Stimulated activated naive CD8-positive, alpha-beta T cell treated with anti-CD3 and anti-CD28 coated beads, Interleukin-15, amount 100 ng/mL, for 72 hours (primary cell): ENCODE measurements around the gene KCNIP4.

ENCODE experiments used
- ATAC-seq: fragments of 150-1000 bp; cut with Tn5 transposase; 2 replicates; pipeline ENCODE4 v1.10.0; 2021; ENCODE audit warnings: mild to moderate bottlenecking, moderate library complexity
- DNase-seq, 2 donors: peaks; one replicate each; pipeline ENCODE4 v3.0.0; 2021 to 2022
- H3K27ac Mint-ChIP-seq, 2 donors: one replicate each; pipeline ENCODE4 v1.8.0; 2022; ENCODE audit warnings: mild to moderate bottlenecking in 2 of 2, mixed read lengths in 2 of 2, moderate library complexity in 2 of 2
- H3K27me3 Mint-ChIP-seq: one replicate; pipeline ENCODE4 v1.8.0; 2022; ENCODE audit warnings: mixed read lengths
- H3K4me1 Mint-ChIP-seq: one replicate; pipeline ENCODE4 v1.8.0; 2022; ENCODE audit warnings: mild to moderate bottlenecking, mixed read lengths
- H3K4me3 Mint-ChIP-seq, 2 donors: one replicate each; pipeline ENCODE4 v1.8.0; 2022; ENCODE audit warnings: mild to moderate bottlenecking in 2 of 2, mixed read lengths in 2 of 2, moderate library complexity in 1 of 2
- H3K9me3 Mint-ChIP-seq, 2 donors: one replicate each; pipeline ENCODE4 v1.8.0; 2022; ENCODE audit warnings: mixed read lengths in 2 of 2

The KCNIP4 gene

DNA sequence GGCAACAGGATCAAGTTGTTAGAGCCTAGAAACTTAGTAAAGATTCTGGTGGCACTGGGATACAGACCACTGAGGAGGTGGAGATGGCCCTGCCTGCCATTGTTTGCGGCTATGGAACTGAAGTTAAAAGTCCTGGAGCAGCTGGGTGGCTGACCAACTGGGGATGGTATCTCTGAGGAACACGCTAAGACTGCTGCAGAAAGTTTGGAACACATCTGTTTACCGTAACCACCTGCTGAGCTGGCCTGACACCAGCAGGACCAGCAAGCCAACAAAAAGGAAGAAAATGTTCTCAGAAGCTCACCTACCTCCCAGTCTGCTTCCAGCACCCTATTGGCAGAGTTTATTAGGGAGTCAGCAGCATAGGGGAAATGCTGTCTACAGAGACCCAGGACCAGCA is 1265.7 kb downstream of the KCNIP4 start:
- Mint-ChIP-seq H3K27ac (no peak overlapping the region), H3K27me3 (peaks cover 32% of the 10 kb centered on the region), H3K4me3 (no peak overlapping the region), H3K9me3 (no peaks in the 10 kb centered on the region), H3K4me1 (no peaks in the 10 kb centered on the region)
- ATAC-seq (peak; percentile 23), DNase-seq (no peak)

DNA sequence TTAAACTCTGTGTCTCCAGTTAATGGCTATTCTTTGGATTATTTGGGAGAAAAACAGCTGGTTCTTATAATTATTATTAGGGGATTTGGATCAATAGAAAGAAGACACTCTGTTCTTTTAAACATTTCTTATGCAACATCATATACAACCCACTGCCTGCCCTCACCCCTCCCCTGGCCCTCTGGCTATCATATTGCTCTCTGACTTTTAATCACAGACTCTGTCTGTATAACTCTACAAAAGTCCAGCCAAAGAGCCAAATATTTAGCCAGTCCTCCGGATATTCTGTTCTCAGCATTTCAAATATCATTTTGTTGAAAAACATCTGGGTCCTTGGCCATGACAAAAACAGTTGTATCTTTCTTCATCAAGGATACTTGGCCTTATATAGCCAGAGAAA is 1267.3 kb downstream of the KCNIP4 start:
- Mint-ChIP-seq H3K4me3 (no peak overlapping the region), H3K4me1 (no peaks in the 10 kb centered on the region), H3K27ac (no peak overlapping the region), H3K9me3 (no peaks in the 10 kb centered on the region), H3K27me3 (peaks cover 46% of the 10 kb centered on the region)
- DNase-seq = no peak
- ATAC-seq = no peak

DNA sequence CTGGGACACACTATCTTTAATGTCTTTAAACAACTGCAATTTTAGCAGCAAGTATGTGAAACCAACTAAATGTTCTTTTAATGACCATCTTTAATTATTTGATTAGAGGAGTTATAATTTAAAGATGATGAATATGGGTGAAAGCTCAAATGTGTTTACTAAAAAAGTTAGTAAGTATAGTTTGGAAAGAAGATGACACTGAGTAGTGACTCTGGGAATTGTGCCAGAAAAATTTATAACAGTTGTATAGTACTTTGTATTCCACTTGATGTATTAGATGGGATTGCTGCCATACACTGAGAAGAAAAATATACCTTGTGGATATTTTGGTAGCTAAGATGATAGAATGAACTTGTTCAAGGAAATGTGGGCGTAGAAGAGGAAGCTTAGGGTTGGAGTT is 1267.8 kb downstream of the KCNIP4 start:
- Mint-ChIP-seq H3K4me1 (no peaks in the 10 kb centered on the region), H3K27me3 (peaks cover 51% of the 10 kb centered on the region), H3K9me3 (no peaks in the 10 kb centered on the region), H3K4me3 (no peak overlapping the region), H3K27ac (no peak overlapping the region)
- ATAC-seq = no peak
- no peak for DNase-seq

DNA sequence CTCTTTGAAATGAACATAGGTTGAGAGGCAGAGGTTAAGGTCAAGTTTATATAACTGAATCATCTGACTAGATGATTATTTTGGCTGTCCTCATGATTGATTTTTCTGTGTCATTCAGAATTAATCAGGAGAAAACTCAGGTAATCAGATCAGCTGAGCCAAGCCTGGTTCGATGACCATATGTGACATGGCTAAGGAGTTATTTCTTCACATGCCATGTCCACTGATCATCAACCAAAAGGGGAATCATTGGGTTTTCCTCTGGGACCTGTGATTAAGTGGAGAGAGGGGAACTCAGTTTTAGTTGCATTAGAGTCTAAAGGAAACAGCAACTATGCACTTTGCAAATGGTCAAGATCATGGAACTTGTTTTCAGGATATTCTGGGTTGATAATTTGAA is 1268.6 kb downstream of the KCNIP4 start:
- no peaks in the 10 kb centered on the region for H3K4me1 Mint-ChIP-seq
- H3K27me3 Mint-ChIP-seq = peaks cover 53% of the 10 kb centered on the region
- ATAC-seq (no peak), DNase-seq (no peak)
- no peaks in the 10 kb centered on the region for H3K9me3 Mint-ChIP-seq
- H3K27ac Mint-ChIP-seq = no peak overlapping the region
- H3K4me3 Mint-ChIP-seq = no peak overlapping the region
